WTC11 (cell line): ENCODE results near the gene CALM3. TPM values are rescaled to one million over a fixed set of nuclear protein-coding genes. Genes with fewer than 3 reads are reported as not detected.

Experiments
- ATAC-seq: fragments of 200-7000 bp; cut with Tn5 transposase; 2 replicates; pipeline ENCODE4 v1.10.0; 2021; ENCODE audit warnings: mild to moderate bottlenecking, moderate library complexity
- CTCF ChIA-PET: fragments of 300-600 bp; sonication (Branson Sonifier 250); formaldehyde crosslinking; loops from one replicate; lab custom pipeline; 2021; ENCODE audit warnings: antibody characterized with exemption; lab: Charles Lee
- POLR2A ChIA-PET: fragments of 350-600 bp; sonication (Branson Sonifier 250); formaldehyde crosslinking; loops from one replicate; lab custom pipeline; 2021; ENCODE audit warnings: antibody characterized with exemption; lab: Charles Lee
- DNase-seq: peaks from one replicate; pipeline ENCODE4 v3.0.0; 2021; ENCODE audit warnings: low spot score
- H3K27ac Mint-ChIP-seq: 2 replicates; pipeline ENCODE4 v1.8.0; 2021; ENCODE audit warnings: mixed read lengths
- H3K27me3 Mint-ChIP-seq: 2 replicates; pipeline ENCODE4 v1.8.0; 2021; ENCODE audit warnings: low read depth, mild to moderate bottlenecking, moderate library complexity, mixed read lengths
- H3K36me3 Mint-ChIP-seq: 2 replicates; pipeline ENCODE4 v1.8.0; 2021; ENCODE audit warnings: mixed read lengths
- H3K4me1 Mint-ChIP-seq: 2 replicates; pipeline ENCODE4 v1.8.0; 2022; ENCODE audit warnings: mixed read lengths
- H3K4me3 Mint-ChIP-seq: 2 replicates; pipeline ENCODE4 v1.8.0; 2021; ENCODE audit warnings: mild to moderate bottlenecking, moderate library complexity, mixed read lengths
- H3K9me3 Mint-ChIP-seq: 2 replicates; pipeline ENCODE4 v1.8.0; 2021; ENCODE audit warnings: mixed read lengths
- CREM ChIP-seq: sonication (generic); formaldehyde crosslinking; IDR thresholded peaks from 2 replicates; pipeline ENCODE4 v1.8.1; 2022; ENCODE audit warnings: mild to moderate bottlenecking, missing genetic modification reagents, moderate library complexity
- ESRRA ChIP-seq: sonication (generic); formaldehyde crosslinking; IDR thresholded peaks from 2 replicates; pipeline ENCODE4 v1.8.1; 2022; ENCODE audit warnings: mild to moderate bottlenecking, missing genetic modification reagents, borderline replicate concordance
- HMGA2 ChIP-seq: fragments of 250-450 bp; sonication (Bioruptor Pico); IDR thresholded peaks from 2 replicates; pipeline ENCODE4 v1.4.0; 2021; ENCODE audit warnings: mild to moderate bottlenecking, moderate library complexity
- MYBL2 ChIP-seq: sonication (generic); formaldehyde crosslinking; IDR thresholded peaks from 2 replicates; pipeline ENCODE4 v1.8.1; 2023; ENCODE audit warnings: mild to moderate bottlenecking, moderate library complexity, missing genetic modification reagents
- NFYB ChIP-seq: sonication (generic); formaldehyde crosslinking; conservative IDR thresholded peaks from 2 replicates; pipeline ENCODE4 v1.8.0; 2022; ENCODE audit warnings: low read depth, missing genetic modification reagents
- NR3C1 ChIP-seq: sonication (generic); formaldehyde crosslinking; conservative IDR thresholded peaks from 2 replicates; pipeline ENCODE4 v1.8.1; 2023; ENCODE audit warnings: low read depth, mild to moderate bottlenecking, missing genetic modification reagents
- SMAD3 ChIP-seq: sonication (generic); formaldehyde crosslinking; IDR thresholded peaks from 2 replicates; pipeline ENCODE4 v1.8.0; 2022; ENCODE audit warnings: missing genetic modification reagents, mild to moderate bottlenecking, borderline replicate concordance
- SP1 ChIP-seq: sonication (generic); formaldehyde crosslinking; conservative IDR thresholded peaks from 2 replicates; pipeline ENCODE4 v1.8.1; 2022; ENCODE audit warnings: missing genetic modification reagents
- TEAD1 ChIP-seq: sonication (generic); formaldehyde crosslinking; IDR thresholded peaks from 2 replicates; pipeline ENCODE4 v1.8.0; 2022; ENCODE audit warnings: mild to moderate bottlenecking, missing genetic modification reagents
- total RNA-seq: library from RNA; stranded (reverse); gene quantifications from 3 replicates; pipeline ENCODE4 v1.2.3, GENCODE V29; 2021
- TF ChIP-seq, protein P1 (sequence below): fragments of 250-450 bp; sonication (Bioruptor Pico); IDR thresholded peaks from 2 replicates; pipeline ENCODE4 v2.1.2; 2022; ENCODE audit warnings: mild to moderate bottlenecking, moderate library complexity
- TF ChIP-seq, protein P2 (sequence below): fragments of 250-450 bp; sonication (Bioruptor Pico); IDR thresholded peaks from 2 replicates; pipeline ENCODE4 v1.9.0; 2021; ENCODE audit warnings: mild to moderate bottlenecking, borderline replicate concordance
- TF ChIP-seq, protein P3 (sequence below): sonication (generic); formaldehyde crosslinking; IDR thresholded peaks from 2 replicates; pipeline ENCODE4 v1.8.0; 2022; ENCODE audit warnings: mild to moderate bottlenecking, missing genetic modification reagents
- TF ChIP-seq, protein P4 (sequence below): sonication (generic); formaldehyde crosslinking; IDR thresholded peaks from 2 replicates; pipeline ENCODE4 v1.8.0; 2022; ENCODE audit warnings: mild to moderate bottlenecking, missing genetic modification reagents
- TF ChIP-seq, protein P5 (sequence below): sonication (generic); formaldehyde crosslinking; IDR thresholded peaks from 2 replicates; pipeline ENCODE4 v1.8.0; 2022; ENCODE audit warnings: mild to moderate bottlenecking, missing genetic modification reagents
- TF ChIP-seq, protein P6 (sequence below): fragments of 250-450 bp; sonication (Bioruptor Pico); IDR thresholded peaks from 2 replicates; pipeline ENCODE4 v1.9.0; 2021; ENCODE audit warnings: mild to moderate bottlenecking

CALM3 gene
- total RNA-seq, 1 experiment from 2014 or later: 306 TPM

DNA sequence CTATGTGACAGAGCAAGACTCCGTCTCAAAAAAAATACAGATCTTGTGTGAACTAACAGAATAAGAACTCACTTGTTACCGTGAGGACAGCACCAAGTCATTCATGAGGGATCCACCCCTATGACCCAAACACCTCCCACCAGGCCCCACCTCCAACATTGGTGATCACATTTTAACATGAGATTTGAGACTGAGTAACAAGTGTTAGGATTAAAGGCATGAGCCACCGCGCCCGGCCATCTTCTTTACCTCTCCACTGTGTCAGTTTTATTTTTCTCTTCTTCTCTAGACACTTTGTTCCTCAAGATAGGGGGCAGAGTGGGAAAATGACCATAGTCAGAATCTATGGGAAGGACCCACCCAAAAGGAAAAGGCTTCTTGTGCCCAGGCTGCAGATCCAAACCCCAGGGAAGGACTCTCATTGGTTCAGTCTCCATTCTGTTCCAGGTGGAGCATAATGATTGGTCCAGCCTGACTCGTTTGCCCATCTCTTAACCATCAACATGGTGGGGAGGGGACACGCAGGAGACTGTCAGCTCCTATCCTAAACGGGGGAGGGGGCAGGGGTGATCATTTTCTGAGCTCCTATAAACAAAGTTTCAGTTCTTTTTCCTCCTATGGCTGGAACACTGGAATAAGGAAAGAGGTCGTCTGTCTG lies 1.3 kb upstream of the CALM3 start:
- TF ChIP-seq HMGA2 (CRISPR knock-in tag) (no peak), NFYB (peak; percentile 47), MYBL2 (CRISPR knock-in tag) (no peak)
- TF ChIP-seq, protein P1, sequence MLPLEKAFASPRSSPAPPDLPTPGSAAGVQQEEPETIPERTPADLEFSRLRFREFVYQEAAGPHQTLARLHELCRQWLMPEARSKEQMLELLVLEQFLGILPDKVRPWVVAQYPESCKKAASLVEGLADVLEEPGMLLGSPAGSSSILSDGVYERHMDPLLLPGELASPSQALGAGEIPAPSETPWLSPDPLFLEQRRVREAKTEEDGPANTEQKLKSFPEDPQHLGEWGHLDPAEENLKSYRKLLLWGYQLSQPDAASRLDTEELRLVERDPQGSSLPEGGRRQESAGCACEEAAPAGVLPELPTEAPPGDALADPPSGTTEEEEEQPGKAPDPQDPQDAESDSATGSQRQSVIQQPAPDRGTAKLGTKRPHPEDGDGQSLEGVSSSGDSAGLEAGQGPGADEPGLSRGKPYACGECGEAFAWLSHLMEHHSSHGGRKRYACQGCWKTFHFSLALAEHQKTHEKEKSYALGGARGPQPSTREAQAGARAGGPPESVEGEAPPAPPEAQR: no peak
- TF ChIP-seq, protein P2, sequence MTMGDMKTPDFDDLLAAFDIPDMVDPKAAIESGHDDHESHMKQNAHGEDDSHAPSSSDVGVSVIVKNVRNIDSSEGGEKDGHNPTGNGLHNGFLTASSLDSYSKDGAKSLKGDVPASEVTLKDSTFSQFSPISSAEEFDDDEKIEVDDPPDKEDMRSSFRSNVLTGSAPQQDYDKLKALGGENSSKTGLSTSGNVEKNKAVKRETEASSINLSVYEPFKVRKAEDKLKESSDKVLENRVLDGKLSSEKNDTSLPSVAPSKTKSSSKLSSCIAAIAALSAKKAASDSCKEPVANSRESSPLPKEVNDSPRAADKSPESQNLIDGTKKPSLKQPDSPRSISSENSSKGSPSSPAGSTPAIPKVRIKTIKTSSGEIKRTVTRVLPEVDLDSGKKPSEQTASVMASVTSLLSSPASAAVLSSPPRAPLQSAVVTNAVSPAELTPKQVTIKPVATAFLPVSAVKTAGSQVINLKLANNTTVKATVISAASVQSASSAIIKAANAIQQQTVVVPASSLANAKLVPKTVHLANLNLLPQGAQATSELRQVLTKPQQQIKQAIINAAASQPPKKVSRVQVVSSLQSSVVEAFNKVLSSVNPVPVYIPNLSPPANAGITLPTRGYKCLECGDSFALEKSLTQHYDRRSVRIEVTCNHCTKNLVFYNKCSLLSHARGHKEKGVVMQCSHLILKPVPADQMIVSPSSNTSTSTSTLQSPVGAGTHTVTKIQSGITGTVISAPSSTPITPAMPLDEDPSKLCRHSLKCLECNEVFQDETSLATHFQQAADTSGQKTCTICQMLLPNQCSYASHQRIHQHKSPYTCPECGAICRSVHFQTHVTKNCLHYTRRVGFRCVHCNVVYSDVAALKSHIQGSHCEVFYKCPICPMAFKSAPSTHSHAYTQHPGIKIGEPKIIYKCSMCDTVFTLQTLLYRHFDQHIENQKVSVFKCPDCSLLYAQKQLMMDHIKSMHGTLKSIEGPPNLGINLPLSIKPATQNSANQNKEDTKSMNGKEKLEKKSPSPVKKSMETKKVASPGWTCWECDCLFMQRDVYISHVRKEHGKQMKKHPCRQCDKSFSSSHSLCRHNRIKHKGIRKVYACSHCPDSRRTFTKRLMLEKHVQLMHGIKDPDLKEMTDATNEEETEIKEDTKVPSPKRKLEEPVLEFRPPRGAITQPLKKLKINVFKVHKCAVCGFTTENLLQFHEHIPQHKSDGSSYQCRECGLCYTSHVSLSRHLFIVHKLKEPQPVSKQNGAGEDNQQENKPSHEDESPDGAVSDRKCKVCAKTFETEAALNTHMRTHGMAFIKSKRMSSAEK: no peak
- CTCF ChIA-PET: interaction anchor here (0.7 to 6.1 kb wide), 18 partner anchors 10 to 319 kb away, joined by 3 to 53 read pairs (median 6); partner anchors contain the start of genes DACT3 and PPP5C
- Mint-ChIP-seq H3K4me1 (peaks cover 27% of the 10 kb centered on the region), H3K27ac (peak overlapping the region; percentile 100), H3K27me3 (no peaks in the 10 kb centered on the region; the same call in 1 of the 2 replicates), H3K36me3 (no peaks in the 10 kb centered on the region; the same call in 1 of the 2 replicates), H3K4me3 (peak overlapping the region; percentile 88), H3K9me3 (peaks cover 11% of the 10 kb centered on the region)
- DNase-seq (no peak), ATAC-seq (peak; percentile 9)
- POLR2A ChIA-PET: interaction anchor here (0.5 to 1.3 kb wide), 10 partner anchors 11 to 341 kb away, joined by 3 to 10 read pairs (median 4); no protein-coding TSS in a partner anchor

DNA sequence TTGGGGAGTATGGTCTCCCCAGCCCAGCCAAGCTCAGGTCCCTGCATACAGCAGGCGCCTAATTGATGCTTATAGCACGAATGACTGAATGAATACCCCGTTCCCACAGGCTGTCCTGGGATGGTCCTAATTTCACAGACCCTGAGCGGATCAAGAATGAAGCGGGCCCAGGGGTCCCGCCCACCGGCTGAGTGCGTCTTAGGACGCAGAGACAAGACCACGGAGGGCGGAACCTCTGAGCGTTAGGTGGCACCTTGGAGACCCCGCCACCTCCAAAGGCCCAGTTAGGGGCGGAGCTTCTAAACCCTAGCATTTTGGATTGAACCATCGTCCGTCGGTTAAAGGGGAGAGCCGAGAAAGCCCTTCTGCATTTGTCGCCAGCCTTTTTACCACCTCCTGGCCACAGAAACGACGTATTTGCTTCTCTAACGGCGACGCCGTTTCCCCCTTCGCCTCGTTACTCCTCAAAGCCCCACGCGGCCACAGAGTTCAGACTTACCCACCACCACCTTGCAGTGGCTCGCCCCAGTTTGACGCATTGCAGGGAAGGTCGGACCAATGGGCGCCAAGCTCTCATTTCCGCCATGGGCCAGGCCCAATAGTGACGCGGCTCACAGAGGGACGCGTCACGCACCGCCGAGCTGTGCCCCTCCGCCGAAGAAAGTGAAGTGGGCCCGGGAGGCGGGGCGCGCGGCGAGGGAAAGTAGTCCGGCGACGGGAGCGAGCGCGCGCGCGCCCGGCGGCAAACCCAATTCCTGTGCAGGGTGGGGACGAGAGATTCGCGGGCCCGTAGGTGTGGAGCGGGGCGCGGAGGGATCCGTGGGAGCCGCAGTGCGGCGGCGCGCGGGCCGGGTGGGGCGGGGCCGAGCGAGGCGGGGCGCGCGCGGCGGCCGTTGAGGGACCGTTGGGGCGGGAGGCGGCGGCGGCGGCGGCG lies 479 bp upstream of the CALM3 start:
- Mint-ChIP-seq H3K4me3 (peak overlapping the region; percentile 88), H3K4me1 (peaks cover 27% of the 10 kb centered on the region)
- TF ChIP-seq TEAD1 (CRISPR knock-in tag) (peak; percentile 71; the same call in 1 of the 2 replicates), SMAD3 (no peak), NR3C1 (CRISPR knock-in tag) (no peak), SP1 (CRISPR knock-in tag) (peak; percentile 99), NFYB (peak; percentile 97), MYBL2 (CRISPR knock-in tag) (peak; percentile 95), CREM (CRISPR knock-in tag) (peak; percentile 79), ESRRA (no peak)
- TF ChIP-seq, protein P3, sequence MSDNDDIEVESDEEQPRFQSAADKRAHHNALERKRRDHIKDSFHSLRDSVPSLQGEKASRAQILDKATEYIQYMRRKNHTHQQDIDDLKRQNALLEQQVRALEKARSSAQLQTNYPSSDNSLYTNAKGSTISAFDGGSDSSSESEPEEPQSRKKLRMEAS: peak; percentile 50; the same call in 1 of the 2 replicates
- TF ChIP-seq, protein P4, sequence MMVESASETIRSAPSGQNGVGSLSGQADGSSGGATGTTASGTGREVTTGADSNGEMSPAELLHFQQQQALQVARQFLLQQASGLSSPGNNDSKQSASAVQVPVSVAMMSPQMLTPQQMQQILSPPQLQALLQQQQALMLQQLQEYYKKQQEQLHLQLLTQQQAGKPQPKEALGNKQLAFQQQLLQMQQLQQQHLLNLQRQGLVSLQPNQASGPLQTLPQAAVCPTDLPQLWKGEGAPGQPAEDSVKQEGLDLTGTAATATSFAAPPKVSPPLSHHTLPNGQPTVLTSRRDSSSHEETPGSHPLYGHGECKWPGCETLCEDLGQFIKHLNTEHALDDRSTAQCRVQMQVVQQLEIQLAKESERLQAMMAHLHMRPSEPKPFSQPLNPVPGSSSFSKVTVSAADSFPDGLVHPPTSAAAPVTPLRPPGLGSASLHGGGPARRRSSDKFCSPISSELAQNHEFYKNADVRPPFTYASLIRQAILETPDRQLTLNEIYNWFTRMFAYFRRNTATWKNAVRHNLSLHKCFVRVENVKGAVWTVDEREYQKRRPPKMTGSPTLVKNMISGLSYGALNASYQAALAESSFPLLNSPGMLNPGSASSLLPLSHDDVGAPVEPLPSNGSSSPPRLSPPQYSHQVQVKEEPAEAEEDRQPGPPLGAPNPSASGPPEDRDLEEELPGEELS (CRISPR knock-in tag): peak; percentile 30; the same call in 1 of the 2 replicates
- TF ChIP-seq, protein P2: peak; percentile 46; the same call in 1 of the 2 replicates
- TF ChIP-seq, protein P5, sequence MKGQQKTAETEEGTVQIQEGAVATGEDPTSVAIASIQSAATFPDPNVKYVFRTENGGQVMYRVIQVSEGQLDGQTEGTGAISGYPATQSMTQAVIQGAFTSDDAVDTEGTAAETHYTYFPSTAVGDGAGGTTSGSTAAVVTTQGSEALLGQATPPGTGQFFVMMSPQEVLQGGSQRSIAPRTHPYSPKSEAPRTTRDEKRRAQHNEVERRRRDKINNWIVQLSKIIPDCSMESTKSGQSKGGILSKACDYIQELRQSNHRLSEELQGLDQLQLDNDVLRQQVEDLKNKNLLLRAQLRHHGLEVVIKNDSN (CRISPR knock-in tag): peak; percentile 59; the same call in 1 of the 2 replicates
- TF ChIP-seq, protein P6, sequence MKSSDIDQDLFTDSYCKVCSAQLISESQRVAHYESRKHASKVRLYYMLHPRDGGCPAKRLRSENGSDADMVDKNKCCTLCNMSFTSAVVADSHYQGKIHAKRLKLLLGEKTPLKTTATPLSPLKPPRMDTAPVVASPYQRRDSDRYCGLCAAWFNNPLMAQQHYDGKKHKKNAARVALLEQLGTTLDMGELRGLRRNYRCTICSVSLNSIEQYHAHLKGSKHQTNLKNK (CRISPR knock-in tag): no peak

More for the DNA sequence above, 479 bp upstream of the CALM3 start:
- ChIA-PET CTCF (interaction anchor here (0.6 to 6.1 kb wide), 23 partner anchors 10 to 784 kb away, joined by 3 to 53 read pairs (median 5); partner anchors contain the start of genes CCDC8, CCDC9, DACT3 and PPP5C), POLR2A (interaction anchor here (0.5 to 1.3 kb wide), 16 partner anchors 10 to 340 kb away, joined by 3 to 9 read pairs (median 4); no protein-coding TSS in a partner anchor)
- peak overlapping the region; percentile 100 for H3K27ac Mint-ChIP-seq
- H3K36me3 Mint-ChIP-seq: peaks cover under 1% of the 10 kb centered on the region; the same call in 1 of the 2 replicates
- peak; percentile 96 for DNase-seq
- ATAC-seq: peak; percentile 89
- H3K27me3 Mint-ChIP-seq: no peaks in the 10 kb centered on the region; the same call in 1 of the 2 replicates
- peaks cover 11% of the 10 kb centered on the region for H3K9me3 Mint-ChIP-seq
